GM18951 (cell line): ENCODE results near the gene PDIK1L.
"Not testable (repeated sequence)": the region's sequence is repeated elsewhere in the genome, so short reads cannot be mapped to it uniquely, and the experiment has no call there.

Experiments
- POLR2A ChIP-seq: IDR thresholded peaks from 4 replicates; pipeline ENCODE4 v1.6.1; 2011; ENCODE audit warnings: mild to moderate bottlenecking; ENCODE audit not compliant: insufficient read length, insufficient read depth; ENCODE audit errors: extremely low read depth
- in situ Hi-C: fragments of 300-500 bp; cut with MboI; formaldehyde crosslinking; loops from one replicate; pipeline ENCODE4 v1.12.0; 2022; ENCODE audit warnings: low sequenced_read_pairs, mixed read lengths, inconsistent platforms; ENCODE audit not compliant: unreplicated experiment

PDIK1L gene

GRCh38 chr1:26096471-26096870 lies 15.2 kb upstream of the PDIK1L start:
- no peak for TF ChIP-seq POLR2A
- in situ Hi-C loops: no loop called here

GRCh38 chr1:26097696-26098095 lies 13.9 kb upstream of the PDIK1L start:
- in situ Hi-C loops: no loop called here
- TF ChIP-seq POLR2A: no peak

GRCh38 chr1:26098602-26099001 lies 13.0 kb upstream of the PDIK1L start:
- no peak for TF ChIP-seq POLR2A
- in situ Hi-C loops: no loop called here

- in situ Hi-C loops: no loop called here
- no peak for TF ChIP-seq POLR2A
Observed at GRCh38 chr1:26099780-26100179, 11.8 kb upstream of the PDIK1L start.

- in situ Hi-C loops: not testable (repeated sequence)
Observed at GRCh38 chr1:26100204-26100603, 11.4 kb upstream of the PDIK1L start.

GRCh38 chr1:26102119-26102518 lies 9.5 kb upstream of the PDIK1L start:
- in situ Hi-C loops: no loop called here

GRCh38 chr1:26102526-26102925 lies 9.1 kb upstream of the PDIK1L start:
- no peak for TF ChIP-seq POLR2A
- in situ Hi-C loops: no loop called here

More at GRCh38 chr1:26102119-26102518, 9.5 kb upstream of the PDIK1L start:
- TF ChIP-seq POLR2A: no peak

GRCh38 chr1:26105226-26105548 lies 6.4 kb upstream of the PDIK1L start:
- in situ Hi-C loops: loop anchor here (5.0 kb wide), 1 partner anchor 42 kb away; no protein-coding TSS in a partner anchor

- in situ Hi-C loops: loop anchor here (5.0 kb wide), 1 partner anchor 38 kb away; no protein-coding TSS in a partner anchor
- TF ChIP-seq POLR2A: no peak
Observed at GRCh38 chr1:26109229-26110164, 2.1 kb upstream of the PDIK1L start.

GRCh38 chr1:26110731-26111529 lies 694 bp upstream of the PDIK1L start:
- TF ChIP-seq POLR2A: peak; percentile 61
- in situ Hi-C loops: no loop called here

- in situ Hi-C loops: no loop called here
- peak; percentile 35 for TF ChIP-seq POLR2A
Observed at GRCh38 chr1:26112407-26112775, 767 bp downstream of the PDIK1L start.

- TF ChIP-seq POLR2A: no peak
- in situ Hi-C loops: no loop called here
Observed at GRCh38 chr1:26114165-26114927, 2.7 kb downstream of the PDIK1L start.

- in situ Hi-C loops: no loop called here
- no peak for TF ChIP-seq POLR2A
Observed at GRCh38 chr1:26119892-26120608, 8.4 kb downstream of the PDIK1L start.
